NCI-H2171 (cell line): Measurements from ENCODE around the gene BCAP31.

Source experiments
- DNase-seq: peaks from one replicate; lab custom pipeline; 2025; lab: John Stamatoyannopoulos, UW

BCAP31 gene

GRCh38 chrX:153674219-153674851 is 49.9 kb downstream of the BCAP31 start:
- no peak for DNase-seq

GRCh38 chrX:153673428-153674218 is 50.6 kb downstream of the BCAP31 start, which contains the start of gene PNCK:
TSS of gene PNCK (minus strand) at chrX:153673813. CDS start at chrX:153673076, 737 bp downstream.
- DNase-seq: no peak

GRCh38 chrX:153672531-153673427 is 51.4 kb downstream of the BCAP31 start:
- no peak for DNase-seq

GRCh38 chrX:153671589-153672530 is 52.3 kb downstream of the BCAP31 start:
- no peak for DNase-seq

GRCh38 chrX:153670748-153671588 is 53.2 kb downstream of the BCAP31 start:
- DNase-seq: no peak

- DNase-seq: no peak
These were observed 54.1 kb downstream of the BCAP31 start for GRCh38 chrX:153669901-153670731.

GRCh38 chrX:153669174-153669890 is 54.9 kb downstream of the BCAP31 start:
- no peak for DNase-seq

GRCh38 chrX:153668423-153669173 is 55.6 kb downstream of the BCAP31 start:
- no peak for DNase-seq

GRCh38 chrX:153667956-153668396 is 56.2 kb downstream of the BCAP31 start:
- no peak for DNase-seq

- no peak for DNase-seq
These were observed 56.8 kb downstream of the BCAP31 start for GRCh38 chrX:153667281-153667955.

GRCh38 chrX:153665726-153666306 is 58.4 kb downstream of the BCAP31 start:
- no peak for DNase-seq

- no peak for DNase-seq
These were observed 61.9 kb downstream of the BCAP31 start for GRCh38 chrX:153662266-153662665.

GRCh38 chrX:153659268-153659667 is 64.9 kb downstream of the BCAP31 start:
- DNase-seq: no peak

GRCh38 chrX:153657161-153657560 is 67.0 kb downstream of the BCAP31 start:
- DNase-seq: no peak

GRCh38 chrX:153653556-153653955 is 70.6 kb downstream of the BCAP31 start:
- DNase-seq: no peak

GRCh38 chrX:153651540-153652079 is 72.6 kb downstream of the BCAP31 start:
- no peak for DNase-seq

- no peak for DNase-seq
These were observed 73.2 kb downstream of the BCAP31 start for GRCh38 chrX:153650959-153651358.
